Measurements from ENCODE around the gene RNASE13. TPM values are rescaled to one million over a fixed set of nuclear protein-coding genes. Genes with fewer than 3 reads are reported as not detected.

RNASE13 gene
- total RNA-seq, 2 experiments from 2014 or later = not detected

- peaks cover 2% of the 10 kb centered on the region for H3K27me3 Mint-ChIP-seq
- CTCF ChIA-PET = interaction anchor here (0.8 to 15.2 kb wide), 8 partner anchors 8 to 81 kb away, joined by 3 to 224 read pairs (median 4); partner anchors contain the start of gene ZNF219
- no peaks in the 10 kb centered on the region for H3K9me3 Mint-ChIP-seq
- POLR2A ChIA-PET = interaction anchor here (1.1 to 1.2 kb wide), 3 partner anchors 8 to 80 kb away, joined by 3 to 7 read pairs (median 3); no protein-coding TSS in a partner anchor
- DNase-seq (no peak), ATAC-seq (no peak)
- intact Hi-C loops (cut with micrococcal nuclease) = no loop called here
- H3K27ac Mint-ChIP-seq = no peak overlapping the region
- H3K4me3 Mint-ChIP-seq = no peak overlapping the region
- H3K36me3 Mint-ChIP-seq (ENCODE audit: low read depth) = no peaks in the 10 kb centered on the region
- TF ChIP-seq CTCF (IDR thresholded peaks at IDR 0.05) = no peak
- peaks cover 12% of the 10 kb centered on the region for H3K4me1 Mint-ChIP-seq (ENCODE audit: low read depth)
These were observed 11.4 kb downstream of the RNASE13 start for GRCh38 chr14:21023174-21023573.

GRCh38 chr14:21022686-21023085 is 11.9 kb downstream of the RNASE13 start:
- H3K4me3 Mint-ChIP-seq = no peak overlapping the region
- no peak overlapping the region for H3K27ac Mint-ChIP-seq
- ChIA-PET CTCF (interaction anchor here (0.8 to 15.2 kb wide), 5 partner anchors 8 to 82 kb away, joined by 3 to 224 read pairs (median 12); partner anchors contain the start of gene ZNF219), POLR2A (interaction anchor here (1.2 kb wide), 2 partner anchors 8 to 80 kb away, joined by 3 to 7 read pairs; no protein-coding TSS in a partner anchor)
- H3K9me3 Mint-ChIP-seq = no peaks in the 10 kb centered on the region
- H3K36me3 Mint-ChIP-seq (ENCODE audit: low read depth) = no peaks in the 10 kb centered on the region
- intact Hi-C loops (cut with micrococcal nuclease) = no loop called here
- TF ChIP-seq CTCF (IDR thresholded peaks at IDR 0.05) = no peak
- DNase-seq (no peak), ATAC-seq (no peak)
- H3K27me3 Mint-ChIP-seq = peaks cover 2% of the 10 kb centered on the region
- peaks cover 12% of the 10 kb centered on the region for H3K4me1 Mint-ChIP-seq (ENCODE audit: low read depth)

- no peak overlapping the region for H3K4me3 Mint-ChIP-seq
- ATAC-seq (no peak), DNase-seq (no peak)
- POLR2A ChIA-PET = no interaction called here
- peaks cover 12% of the 10 kb centered on the region for H3K4me1 Mint-ChIP-seq (ENCODE audit: low read depth)
- peaks cover 2% of the 10 kb centered on the region for H3K27me3 Mint-ChIP-seq
- H3K9me3 Mint-ChIP-seq = no peaks in the 10 kb centered on the region
- no peak for TF ChIP-seq CTCF (IDR thresholded peaks at IDR 0.05)
- intact Hi-C loops (cut with micrococcal nuclease) = no loop called here
- no peak overlapping the region for H3K27ac Mint-ChIP-seq
- CTCF ChIA-PET = interaction anchor here (0.6 to 15.2 kb wide), 6 partner anchors 20 to 86 kb away, joined by 3 to 267 read pairs (median 213); partner anchors contain the start of genes RNASE7, SLC39A2, TMEM253 and ZNF219
- H3K36me3 Mint-ChIP-seq (ENCODE audit: low read depth) = no peaks in the 10 kb centered on the region
These were observed 13.5 kb downstream of the RNASE13 start for GRCh38 chr14:21020977-21021545.

- peaks cover 2% of the 10 kb centered on the region for H3K27me3 Mint-ChIP-seq
- no peak overlapping the region for H3K4me3 Mint-ChIP-seq
- no peaks in the 10 kb centered on the region for H3K36me3 Mint-ChIP-seq (ENCODE audit: low read depth)
- TF ChIP-seq CTCF (IDR thresholded peaks at IDR 0.05) = no peak
- H3K4me1 Mint-ChIP-seq (ENCODE audit: low read depth) = peaks cover 9% of the 10 kb centered on the region
- intact Hi-C loops (cut with micrococcal nuclease) = no loop called here
- H3K9me3 Mint-ChIP-seq = no peaks in the 10 kb centered on the region
- POLR2A ChIA-PET = interaction anchor here (1.0 kb wide), 1 partner anchor 46 kb away, joined by 4 read pairs; no protein-coding TSS in a partner anchor
- no peak for DNase-seq
- no peak overlapping the region for H3K27ac Mint-ChIP-seq
- ATAC-seq = no peak
- CTCF ChIA-PET = interaction anchor here (0.7 to 15.2 kb wide), 10 partner anchors 9 to 117 kb away, joined by 3 to 267 read pairs (median 5); partner anchors contain the start of genes RNASE7, SLC39A2, TMEM253 and ZNF219
These were observed 15.2 kb downstream of the RNASE13 start for GRCh38 chr14:21019366-21019765.

GRCh38 chr14:21018781-21019180 is 15.8 kb downstream of the RNASE13 start:
- DNase-seq (no peak), ATAC-seq (no peak)
- intact Hi-C loops (cut with micrococcal nuclease) = no loop called here
- Mint-ChIP-seq H3K27ac (no peak overlapping the region), H3K4me3 (no peak overlapping the region), H3K27me3 (peaks cover 2% of the 10 kb centered on the region), H3K9me3 (no peaks in the 10 kb centered on the region), H3K4me1 (ENCODE audit: low read depth) (peaks cover 3% of the 10 kb centered on the region), H3K36me3 (ENCODE audit: low read depth) (no peaks in the 10 kb centered on the region)
- TF ChIP-seq CTCF (IDR thresholded peaks at IDR 0.05) = no peak
- CTCF ChIA-PET = interaction anchor here (0.7 to 15.2 kb wide), 10 partner anchors 9 to 118 kb away, joined by 3 to 267 read pairs (median 5); partner anchors contain the start of genes RNASE7, SLC39A2, TMEM253 and TPPP2
- POLR2A ChIA-PET = interaction anchor here (1.0 kb wide), 1 partner anchor 47 kb away, joined by 4 read pairs; no protein-coding TSS in a partner anchor
